Neural crest cell (in vitro differentiated cells): Measurements from ENCODE around the gene DNAAF1. TPM values are rescaled to one million over a fixed set of nuclear protein-coding genes. Genes with fewer than 3 reads are reported as not detected.
A peak's percentile ranks its signal among the peaks of the same experiment; 100 is the strongest.
"Not testable (repeated sequence)": the region's sequence is repeated elsewhere in the genome, so short reads cannot be mapped to it uniquely, and the experiment has no call there.

Experiments
- DNase-seq: peaks from one replicate; pipeline ENCODE4 v3.0.0; 2021; ENCODE audit warnings: low read depth, mixed read lengths, low spot score
- H3K27ac Mint-ChIP-seq: one replicate; pipeline ENCODE4 v1.8.0; 2021; ENCODE audit warnings: mild to moderate bottlenecking, mixed read lengths; ENCODE audit not compliant: unreplicated experiment
- H3K27me3 Mint-ChIP-seq: 2 replicates; pipeline ENCODE4 v1.8.0; 2021; ENCODE audit warnings: low read depth, mild to moderate bottlenecking, mixed read lengths
- H3K36me3 Mint-ChIP-seq: 2 replicates; pipeline ENCODE4 v1.8.0; 2021; ENCODE audit warnings: low read depth, mild to moderate bottlenecking, mixed read lengths
- H3K4me1 Mint-ChIP-seq: 2 replicates; pipeline ENCODE4 v1.8.0; 2021; ENCODE audit warnings: mixed read lengths
- H3K4me3 Mint-ChIP-seq: one replicate; pipeline ENCODE4 v1.8.0; 2021; ENCODE audit warnings: mild to moderate bottlenecking, mixed read lengths
- H3K9me3 Mint-ChIP-seq: 2 replicates; pipeline ENCODE4 v1.8.0; 2021; ENCODE audit warnings: mixed read lengths
- total RNA-seq: library from RNA; stranded (reverse); gene quantifications from 2 replicates; pipeline ENCODE4 v1.2.1, GENCODE V29; 2021
- TF ChIP-seq, protein P1 (sequence below): fragments of 200-600 bp; sonication (generic); conservative IDR thresholded peaks from 2 replicates; pipeline ENCODE4 v1.5.0; 2021; ENCODE audit warnings: antibody characterized with exemption, mild to moderate bottlenecking

The DNAAF1 gene
- total RNA-seq, 1 donor from 2014 or later = 0.35 TPM

DNA sequence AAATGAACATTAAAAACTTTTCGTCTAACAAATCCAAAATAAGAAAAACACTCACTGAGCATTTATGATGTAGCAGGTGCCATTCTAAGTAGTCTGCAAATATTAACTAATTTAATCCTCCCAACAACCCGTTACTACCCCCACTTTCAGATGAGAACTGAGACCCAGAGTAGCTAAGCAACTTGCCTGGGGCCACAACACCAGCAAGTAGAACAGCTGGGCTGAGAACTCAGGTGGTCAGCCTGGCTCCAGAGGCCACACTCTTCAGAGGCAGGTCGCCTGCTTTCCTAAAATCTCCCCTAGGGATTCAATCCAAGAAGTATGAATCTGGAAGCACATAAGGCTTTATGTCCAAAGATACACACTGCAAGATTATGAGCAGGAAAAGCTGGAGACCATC, 34.6 kb upstream of the DNAAF1 start:
- no peak for DNase-seq
- H3K4me3 Mint-ChIP-seq = peak overlapping the region; percentile 47
- H3K27me3 Mint-ChIP-seq = no peaks in the 10 kb centered on the region
- H3K36me3 Mint-ChIP-seq = no peaks in the 10 kb centered on the region
- H3K4me1 Mint-ChIP-seq = peaks cover 22% of the 10 kb centered on the region
- TF ChIP-seq, protein P1, sequence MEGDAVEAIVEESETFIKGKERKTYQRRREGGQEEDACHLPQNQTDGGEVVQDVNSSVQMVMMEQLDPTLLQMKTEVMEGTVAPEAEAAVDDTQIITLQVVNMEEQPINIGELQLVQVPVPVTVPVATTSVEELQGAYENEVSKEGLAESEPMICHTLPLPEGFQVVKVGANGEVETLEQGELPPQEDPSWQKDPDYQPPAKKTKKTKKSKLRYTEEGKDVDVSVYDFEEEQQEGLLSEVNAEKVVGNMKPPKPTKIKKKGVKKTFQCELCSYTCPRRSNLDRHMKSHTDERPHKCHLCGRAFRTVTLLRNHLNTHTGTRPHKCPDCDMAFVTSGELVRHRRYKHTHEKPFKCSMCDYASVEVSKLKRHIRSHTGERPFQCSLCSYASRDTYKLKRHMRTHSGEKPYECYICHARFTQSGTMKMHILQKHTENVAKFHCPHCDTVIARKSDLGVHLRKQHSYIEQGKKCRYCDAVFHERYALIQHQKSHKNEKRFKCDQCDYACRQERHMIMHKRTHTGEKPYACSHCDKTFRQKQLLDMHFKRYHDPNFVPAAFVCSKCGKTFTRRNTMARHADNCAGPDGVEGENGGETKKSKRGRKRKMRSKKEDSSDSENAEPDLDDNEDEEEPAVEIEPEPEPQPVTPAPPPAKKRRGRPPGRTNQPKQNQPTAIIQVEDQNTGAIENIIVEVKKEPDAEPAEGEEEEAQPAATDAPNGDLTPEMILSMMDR = no peak
- no peaks in the 10 kb centered on the region for H3K9me3 Mint-ChIP-seq
- H3K27ac Mint-ChIP-seq = no peak overlapping the region

DNA sequence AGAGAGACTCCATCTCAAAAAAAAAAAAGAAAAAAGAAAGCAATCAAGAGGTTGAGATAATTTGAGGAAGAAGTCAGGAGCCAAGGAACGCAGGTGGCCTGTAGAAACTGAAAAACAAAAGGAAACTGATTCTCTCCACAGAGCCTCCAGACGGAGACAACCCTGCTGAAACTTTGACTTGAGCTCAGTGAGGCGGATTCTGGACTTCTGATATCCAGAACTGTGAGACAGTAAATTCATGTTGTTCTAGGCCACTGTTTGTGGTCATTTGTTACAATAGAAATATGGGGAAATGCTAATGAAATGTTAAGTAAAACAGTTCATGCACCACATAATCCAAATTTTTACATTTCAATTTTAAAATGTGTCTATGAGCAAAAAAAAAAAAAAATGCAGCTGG, 33.6 kb upstream of the DNAAF1 start:
- H3K27ac Mint-ChIP-seq = no peak overlapping the region
- H3K36me3 Mint-ChIP-seq = no peaks in the 10 kb centered on the region
- H3K4me1 Mint-ChIP-seq = peaks cover 23% of the 10 kb centered on the region
- TF ChIP-seq, protein P1 = no peak
- H3K4me3 Mint-ChIP-seq = no peak overlapping the region
- no peaks in the 10 kb centered on the region for H3K27me3 Mint-ChIP-seq
- no peaks in the 10 kb centered on the region for H3K9me3 Mint-ChIP-seq
- DNase-seq = no peak

DNA sequence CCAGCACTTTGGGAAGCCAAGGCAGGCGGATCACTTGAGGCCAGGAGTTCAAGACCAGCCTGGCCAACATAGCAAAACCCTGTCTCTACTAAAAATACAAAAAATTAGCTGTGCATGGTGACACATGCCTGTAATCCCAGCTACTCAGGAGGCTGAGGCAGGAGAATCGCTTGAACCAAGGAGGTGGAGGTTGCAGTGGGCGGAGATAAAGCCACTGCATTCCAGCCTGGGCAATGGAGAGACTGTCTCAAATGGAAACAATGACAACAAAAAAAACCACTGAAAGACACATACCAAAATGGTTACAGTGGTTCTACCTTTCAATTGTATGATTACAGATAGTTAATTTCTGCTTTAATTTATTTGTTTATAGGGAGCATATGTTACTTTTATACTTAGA, 33.2 kb upstream of the DNAAF1 start:
- not testable (repeated sequence) for H3K9me3 Mint-ChIP-seq, H3K27me3 Mint-ChIP-seq, H3K27ac Mint-ChIP-seq, H3K4me3 Mint-ChIP-seq, DNase-seq, H3K36me3 Mint-ChIP-seq
- H3K4me1 Mint-ChIP-seq = peaks cover 20% of the 10 kb centered on the region

DNA sequence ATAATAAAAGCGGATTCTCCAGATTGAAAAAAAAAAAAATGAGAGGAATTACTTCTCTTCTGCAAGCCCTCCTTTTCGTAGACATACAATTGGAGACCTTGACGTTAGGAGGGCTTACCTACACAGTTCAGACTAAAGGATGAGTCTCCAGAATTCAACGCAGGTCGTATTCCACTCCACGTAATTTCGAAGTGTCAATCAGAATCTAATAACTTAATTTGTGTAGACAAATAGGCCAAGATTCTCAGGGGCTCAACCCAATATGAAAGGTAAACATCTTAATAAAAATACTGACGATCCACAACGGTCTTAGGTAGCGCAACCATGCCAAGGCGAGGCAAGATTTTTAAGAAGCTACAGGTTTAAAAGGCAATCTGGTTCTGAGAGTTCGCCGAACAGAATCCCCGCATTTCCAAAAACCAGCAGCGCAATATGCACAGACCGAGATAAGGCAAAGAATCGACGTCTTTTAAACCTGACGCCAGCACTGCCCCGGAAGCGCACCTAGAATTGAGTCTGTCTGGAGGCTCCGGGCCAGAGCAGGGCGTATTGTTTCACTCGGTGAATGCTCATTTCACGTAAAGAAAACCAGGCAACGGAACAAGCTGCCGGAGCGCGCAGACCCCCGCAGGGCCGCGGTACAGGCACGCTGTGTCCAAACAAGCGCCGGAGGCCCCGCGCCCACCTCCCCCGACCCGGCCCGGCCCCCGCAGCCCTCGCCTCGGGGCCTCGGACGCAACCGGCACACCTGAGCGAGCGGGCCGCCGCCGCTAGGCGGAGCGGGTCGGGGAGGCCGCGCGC, 29.0 kb upstream of the DNAAF1 start:
- H3K27me3 Mint-ChIP-seq = no peaks in the 10 kb centered on the region
- peak overlapping the region; percentile 94 for H3K27ac Mint-ChIP-seq
- no peaks in the 10 kb centered on the region for H3K9me3 Mint-ChIP-seq
- no peak for DNase-seq
- H3K4me3 Mint-ChIP-seq = peak overlapping the region; percentile 95
- TF ChIP-seq, protein P1 = peak; percentile 58
- no peaks in the 10 kb centered on the region for H3K36me3 Mint-ChIP-seq
- peaks cover 25% of the 10 kb centered on the region for H3K4me1 Mint-ChIP-seq

DNA sequence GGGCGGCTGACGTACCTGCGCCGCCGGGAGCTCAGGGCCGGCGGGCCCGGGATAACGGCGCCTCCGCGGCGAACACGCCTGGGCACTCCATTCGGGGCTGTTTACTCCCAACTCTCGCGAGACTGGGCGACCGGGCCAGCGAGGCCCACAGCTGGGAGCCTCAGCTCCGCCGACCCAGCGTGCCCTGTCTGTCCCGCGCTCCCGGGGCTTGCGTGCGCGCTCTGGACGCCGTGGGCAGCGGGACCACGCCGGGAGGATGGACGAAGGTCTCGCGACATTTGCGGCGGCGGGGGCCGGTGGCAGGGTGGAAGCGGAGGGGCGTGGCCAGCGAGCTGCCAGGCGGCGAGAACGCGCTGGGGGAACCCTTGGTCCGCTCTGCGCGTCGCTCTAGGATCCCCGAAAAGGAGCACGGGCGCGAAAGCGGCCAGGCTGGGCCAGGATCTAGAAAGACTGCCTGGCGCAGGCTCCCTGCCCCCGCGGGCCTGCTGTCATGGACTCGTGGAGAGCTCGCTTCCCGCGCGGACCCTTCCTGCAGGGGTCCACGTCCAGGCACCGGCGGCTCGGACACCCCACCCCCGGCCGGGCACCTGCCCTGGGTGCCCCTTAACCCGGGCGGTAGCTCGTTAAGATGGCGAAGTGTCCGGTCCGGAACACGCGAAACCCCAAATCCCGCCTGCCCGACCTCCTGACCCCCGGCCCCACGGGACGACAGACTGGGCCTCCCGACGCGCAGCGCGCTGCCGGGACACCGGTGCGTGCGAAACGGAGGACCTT, 28.2 kb upstream of the DNAAF1 start, which contains the start of gene MBTPS1:
MBTPS1 (minus strand) TSS at position 223 of the 774 bp plus-strand sequence. CDS start 15,159 bp downstream, outside the sequence.
- Mint-ChIP-seq H3K36me3 (peaks cover 2% of the 10 kb centered on the region), H3K4me1 (peaks cover 25% of the 10 kb centered on the region), H3K27me3 (no peaks in the 10 kb centered on the region), H3K27ac (peak within 1 kb of the TSS; percentile 96), H3K4me3 (peak within 1 kb of the TSS; percentile 95), H3K9me3 (no peaks in the 10 kb centered on the region)
- DNase-seq = peak; percentile 98
- TF ChIP-seq, protein P1 = no peak

DNA sequence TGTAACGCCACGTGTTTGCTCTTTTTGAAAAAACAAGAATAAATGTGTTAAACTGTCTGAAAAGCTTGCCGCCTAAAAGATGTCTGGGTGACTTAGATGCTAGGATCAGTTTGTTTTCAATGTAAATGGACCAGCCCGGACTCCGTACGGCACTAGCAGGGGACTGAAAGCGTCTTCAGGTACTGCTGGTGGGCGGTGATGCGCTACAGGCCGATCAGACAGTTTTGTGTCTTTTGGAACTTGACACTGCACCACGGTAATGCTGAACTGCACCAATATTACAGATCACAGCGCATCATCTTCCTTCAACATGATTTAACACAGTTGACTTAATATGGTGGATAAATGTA, 27.6 kb upstream of the DNAAF1 start:
- peak overlapping the region; percentile 95 for H3K4me3 Mint-ChIP-seq
- DNase-seq = no peak
- H3K27me3 Mint-ChIP-seq = no peaks in the 10 kb centered on the region
- peak overlapping the region; percentile 96 for H3K27ac Mint-ChIP-seq
- TF ChIP-seq, protein P1 = no peak
- H3K4me1 Mint-ChIP-seq = peaks cover 25% of the 10 kb centered on the region
- H3K9me3 Mint-ChIP-seq = no peaks in the 10 kb centered on the region
- peaks cover 4% of the 10 kb centered on the region for H3K36me3 Mint-ChIP-seq

DNA sequence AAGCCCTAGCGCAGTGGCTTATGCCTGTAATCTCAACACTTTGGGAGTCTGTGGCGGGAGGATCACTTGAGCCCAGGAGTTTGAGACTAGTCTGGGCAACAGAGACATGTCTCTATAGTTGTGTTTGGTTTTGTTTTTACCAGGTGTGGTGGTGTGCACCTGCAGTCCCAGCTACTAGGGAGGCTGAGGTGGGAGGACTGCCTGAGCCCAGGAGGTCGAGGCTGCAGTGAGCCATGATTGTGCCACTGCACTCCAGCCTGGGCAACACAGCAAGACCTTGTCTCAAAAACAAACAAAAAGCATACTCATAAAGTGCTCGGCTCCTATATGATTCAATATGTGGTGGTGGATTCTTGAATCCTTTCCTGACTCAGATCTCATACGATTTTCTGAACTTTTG, 26.8 kb upstream of the DNAAF1 start:
- H3K36me3 Mint-ChIP-seq, H3K27ac Mint-ChIP-seq: not testable (repeated sequence)

More for the DNA sequence above, 26.8 kb upstream of the DNAAF1 start:
- DNase-seq, H3K27me3 Mint-ChIP-seq, H3K9me3 Mint-ChIP-seq: not testable (repeated sequence)
- Mint-ChIP-seq H3K4me3 (peak overlapping the region; percentile 84), H3K4me1 (peaks cover 25% of the 10 kb centered on the region)
